SU-DHL-6 (cell line): Measurements from ENCODE around the gene KLHL18.

ENCODE experiments used
- EZH2phosphoT487 ChIP-seq: fragments of 200-600 bp; sonication (generic), shearing (Covaris generic); conservative IDR thresholded peaks from 2 replicates; pipeline ENCODE4 v1.6.1; 2018; ENCODE audit warnings: mild to moderate bottlenecking, antibody characterized with exemption, low read length, moderate library complexity, mixed read lengths
- TF ChIP-seq, protein P1 (sequence below): fragments of 200-600 bp; sonication (generic); IDR thresholded peaks from one replicate; pipeline ENCODE4 v1.5.1; 2017; ENCODE audit warnings: antibody characterized with exemption, mild to moderate bottlenecking, low read length, moderate library complexity; ENCODE audit not compliant: insufficient read depth, poor library complexity, severe bottlenecking

DNA sequence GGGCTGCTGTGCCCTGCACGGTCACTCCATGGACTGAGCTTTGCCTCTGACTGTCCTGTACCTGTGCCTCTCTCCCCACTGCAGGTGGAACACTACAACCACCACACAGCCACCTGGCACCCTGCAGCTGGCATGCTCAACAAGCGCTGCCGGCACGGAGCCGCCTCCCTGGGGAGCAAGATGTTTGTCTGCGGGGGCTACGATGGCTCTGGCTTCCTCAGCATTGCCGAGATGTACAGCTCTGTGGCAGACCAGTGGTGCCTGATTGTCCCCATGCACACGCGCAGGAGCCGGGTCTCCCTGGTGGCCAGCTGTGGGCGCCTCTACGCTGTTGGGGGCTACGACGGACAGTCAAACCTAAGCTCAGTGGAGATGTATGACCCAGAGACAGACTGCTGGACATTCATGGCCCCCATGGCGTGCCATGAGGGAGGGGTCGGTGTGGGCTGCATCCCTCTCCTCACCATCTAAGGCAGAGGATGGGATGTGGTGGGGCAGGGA is 60.8 kb downstream of the KLHL18 start:
- TF ChIP-seq, protein P1, sequence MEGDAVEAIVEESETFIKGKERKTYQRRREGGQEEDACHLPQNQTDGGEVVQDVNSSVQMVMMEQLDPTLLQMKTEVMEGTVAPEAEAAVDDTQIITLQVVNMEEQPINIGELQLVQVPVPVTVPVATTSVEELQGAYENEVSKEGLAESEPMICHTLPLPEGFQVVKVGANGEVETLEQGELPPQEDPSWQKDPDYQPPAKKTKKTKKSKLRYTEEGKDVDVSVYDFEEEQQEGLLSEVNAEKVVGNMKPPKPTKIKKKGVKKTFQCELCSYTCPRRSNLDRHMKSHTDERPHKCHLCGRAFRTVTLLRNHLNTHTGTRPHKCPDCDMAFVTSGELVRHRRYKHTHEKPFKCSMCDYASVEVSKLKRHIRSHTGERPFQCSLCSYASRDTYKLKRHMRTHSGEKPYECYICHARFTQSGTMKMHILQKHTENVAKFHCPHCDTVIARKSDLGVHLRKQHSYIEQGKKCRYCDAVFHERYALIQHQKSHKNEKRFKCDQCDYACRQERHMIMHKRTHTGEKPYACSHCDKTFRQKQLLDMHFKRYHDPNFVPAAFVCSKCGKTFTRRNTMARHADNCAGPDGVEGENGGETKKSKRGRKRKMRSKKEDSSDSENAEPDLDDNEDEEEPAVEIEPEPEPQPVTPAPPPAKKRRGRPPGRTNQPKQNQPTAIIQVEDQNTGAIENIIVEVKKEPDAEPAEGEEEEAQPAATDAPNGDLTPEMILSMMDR = no peak
- no peak for TF ChIP-seq EZH2phosphoT487
